Osteocyte (in vitro differentiated cells): ENCODE measurements around the gene SLC5A12. TPM values are rescaled to one million over a fixed set of nuclear protein-coding genes. Genes with fewer than 3 reads are reported as not detected.

ENCODE experiments used
- DNase-seq: peaks from one replicate; pipeline ENCODE4 v3.0.0; 2021; ENCODE audit warnings: mixed read lengths; ENCODE audit not compliant: unreplicated experiment; ENCODE audit errors: extremely low spot score
- H3K27ac Mint-ChIP-seq: one replicate; pipeline ENCODE4 v1.8.0; 2021; ENCODE audit warnings: mild to moderate bottlenecking, mixed read lengths; ENCODE audit not compliant: unreplicated experiment
- H3K27me3 Mint-ChIP-seq: one replicate; pipeline ENCODE4 v1.8.0; 2021; ENCODE audit warnings: mixed read lengths; ENCODE audit not compliant: unreplicated experiment
- H3K36me3 Mint-ChIP-seq: one replicate; pipeline ENCODE4 v1.8.0; 2021; ENCODE audit warnings: mixed read lengths; ENCODE audit not compliant: unreplicated experiment
- H3K4me1 Mint-ChIP-seq: one replicate; pipeline ENCODE4 v1.8.0; 2021; ENCODE audit warnings: mixed read lengths; ENCODE audit not compliant: unreplicated experiment
- H3K4me3 Mint-ChIP-seq: one replicate; pipeline ENCODE4 v1.8.0; 2021; ENCODE audit warnings: mild to moderate bottlenecking, moderate library complexity, mixed read lengths; ENCODE audit not compliant: unreplicated experiment
- H3K9me3 Mint-ChIP-seq: one replicate; pipeline ENCODE4 v1.8.0; 2021; ENCODE audit warnings: mixed read lengths; ENCODE audit not compliant: unreplicated experiment
- total RNA-seq: library from RNA; stranded (reverse); gene quantifications from 2 replicates; pipeline ENCODE4 v1.2.1, GENCODE V29; 2021
- TF ChIP-seq, protein P1 (sequence below): fragments of 200-600 bp; sonication (generic); IDR thresholded peaks from 2 replicates; pipeline ENCODE4 v1.5.0; 2021; ENCODE audit warnings: antibody characterized with exemption, mild to moderate bottlenecking, moderate library complexity

The SLC5A12 gene
- total RNA-seq, 1 donor from 2014 or later: 1.2 TPM

DNA sequence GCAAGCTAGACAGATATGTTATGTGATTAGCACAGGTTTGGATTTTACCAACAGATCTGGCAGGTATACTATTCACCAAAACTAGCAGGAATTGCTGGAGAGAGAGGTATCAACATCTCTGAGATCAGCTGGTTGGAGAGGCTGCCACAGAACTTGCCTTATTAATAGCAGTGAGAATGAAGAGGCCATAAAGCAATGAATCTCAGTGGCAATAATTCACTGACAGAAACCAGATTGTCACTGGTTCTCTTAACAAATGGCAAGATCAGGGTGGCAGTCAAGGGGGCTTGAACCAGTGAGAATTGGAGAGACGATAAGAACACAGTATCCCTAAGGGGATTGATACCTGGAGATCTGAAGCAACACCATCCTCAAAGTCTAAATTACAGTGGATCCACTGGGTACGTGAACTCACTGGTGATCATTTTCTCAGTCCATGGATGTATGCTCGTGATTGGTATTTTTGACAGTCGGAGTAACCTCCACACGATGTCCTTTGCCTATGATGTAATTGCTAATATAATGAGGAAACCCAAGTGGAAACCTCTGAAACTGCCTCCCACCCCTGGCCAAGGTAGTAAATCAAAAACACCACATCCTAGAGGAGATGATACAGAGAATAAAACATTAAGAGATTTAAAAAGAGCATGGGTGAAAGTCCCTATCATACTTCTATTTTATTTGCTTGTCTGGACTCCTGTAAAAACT is 17.7 kb upstream of the SLC5A12 start:
- Mint-ChIP-seq H3K4me1 (peaks cover 10% of the 10 kb centered on the region), H3K4me3 (no peak overlapping the region), H3K27ac (no peak overlapping the region), H3K27me3 (peaks cover 2% of the 10 kb centered on the region), H3K36me3 (no peaks in the 10 kb centered on the region), H3K9me3 (no peaks in the 10 kb centered on the region)
- no peak for DNase-seq
- TF ChIP-seq, protein P1, sequence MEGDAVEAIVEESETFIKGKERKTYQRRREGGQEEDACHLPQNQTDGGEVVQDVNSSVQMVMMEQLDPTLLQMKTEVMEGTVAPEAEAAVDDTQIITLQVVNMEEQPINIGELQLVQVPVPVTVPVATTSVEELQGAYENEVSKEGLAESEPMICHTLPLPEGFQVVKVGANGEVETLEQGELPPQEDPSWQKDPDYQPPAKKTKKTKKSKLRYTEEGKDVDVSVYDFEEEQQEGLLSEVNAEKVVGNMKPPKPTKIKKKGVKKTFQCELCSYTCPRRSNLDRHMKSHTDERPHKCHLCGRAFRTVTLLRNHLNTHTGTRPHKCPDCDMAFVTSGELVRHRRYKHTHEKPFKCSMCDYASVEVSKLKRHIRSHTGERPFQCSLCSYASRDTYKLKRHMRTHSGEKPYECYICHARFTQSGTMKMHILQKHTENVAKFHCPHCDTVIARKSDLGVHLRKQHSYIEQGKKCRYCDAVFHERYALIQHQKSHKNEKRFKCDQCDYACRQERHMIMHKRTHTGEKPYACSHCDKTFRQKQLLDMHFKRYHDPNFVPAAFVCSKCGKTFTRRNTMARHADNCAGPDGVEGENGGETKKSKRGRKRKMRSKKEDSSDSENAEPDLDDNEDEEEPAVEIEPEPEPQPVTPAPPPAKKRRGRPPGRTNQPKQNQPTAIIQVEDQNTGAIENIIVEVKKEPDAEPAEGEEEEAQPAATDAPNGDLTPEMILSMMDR: no peak

DNA sequence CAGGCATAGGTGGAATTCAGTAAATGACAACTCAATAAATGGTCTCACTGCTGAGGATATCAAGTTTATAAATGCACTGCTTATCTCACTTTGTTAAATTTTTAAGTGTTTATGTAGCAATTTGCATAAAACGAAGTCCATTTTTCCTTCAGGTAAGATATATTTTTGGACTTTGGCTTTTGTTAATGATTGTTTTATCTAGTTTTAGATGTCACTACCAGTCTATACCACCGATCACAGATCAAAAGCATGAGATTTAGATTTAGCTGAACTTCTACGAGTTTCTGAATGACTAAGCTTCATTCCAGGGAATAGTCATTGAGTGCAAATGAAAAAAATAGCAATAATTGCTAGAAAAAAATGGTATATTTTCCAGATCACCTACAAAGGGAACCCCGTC is 12.8 kb upstream of the SLC5A12 start:
- peaks cover 2% of the 10 kb centered on the region for H3K27me3 Mint-ChIP-seq
- no peak overlapping the region for H3K27ac Mint-ChIP-seq
- no peak for DNase-seq
- H3K9me3 Mint-ChIP-seq: peaks cover 4% of the 10 kb centered on the region
- H3K36me3 Mint-ChIP-seq: no peaks in the 10 kb centered on the region
- H3K4me1 Mint-ChIP-seq: peaks cover 2% of the 10 kb centered on the region
- no peak overlapping the region for H3K4me3 Mint-ChIP-seq
- TF ChIP-seq, protein P1: no peak

DNA sequence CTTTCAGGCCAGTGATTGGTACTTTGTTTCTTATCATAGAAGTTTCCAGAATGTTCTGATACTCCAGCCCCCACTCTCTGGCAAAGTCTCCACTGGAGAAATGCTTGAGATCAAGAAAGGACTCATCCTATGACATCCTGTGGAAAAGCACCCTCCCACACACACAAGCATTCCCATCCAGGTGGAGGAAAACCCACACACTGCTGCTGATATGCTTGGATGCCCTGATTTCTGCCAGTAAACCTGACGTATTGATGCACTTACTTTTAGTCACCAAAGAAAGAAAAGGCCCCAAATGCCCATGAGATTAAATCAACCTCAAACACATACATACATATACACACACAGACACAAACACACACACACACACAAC is 9.2 kb upstream of the SLC5A12 start:
- TF ChIP-seq, protein P1: no peak
- H3K36me3 Mint-ChIP-seq: no peaks in the 10 kb centered on the region
- no peak for DNase-seq
- no peak overlapping the region for H3K4me3 Mint-ChIP-seq
- peaks cover 11% of the 10 kb centered on the region for H3K27me3 Mint-ChIP-seq
- H3K9me3 Mint-ChIP-seq: peaks cover 4% of the 10 kb centered on the region
- H3K27ac Mint-ChIP-seq: no peak overlapping the region
- peaks cover 2% of the 10 kb centered on the region for H3K4me1 Mint-ChIP-seq

DNA sequence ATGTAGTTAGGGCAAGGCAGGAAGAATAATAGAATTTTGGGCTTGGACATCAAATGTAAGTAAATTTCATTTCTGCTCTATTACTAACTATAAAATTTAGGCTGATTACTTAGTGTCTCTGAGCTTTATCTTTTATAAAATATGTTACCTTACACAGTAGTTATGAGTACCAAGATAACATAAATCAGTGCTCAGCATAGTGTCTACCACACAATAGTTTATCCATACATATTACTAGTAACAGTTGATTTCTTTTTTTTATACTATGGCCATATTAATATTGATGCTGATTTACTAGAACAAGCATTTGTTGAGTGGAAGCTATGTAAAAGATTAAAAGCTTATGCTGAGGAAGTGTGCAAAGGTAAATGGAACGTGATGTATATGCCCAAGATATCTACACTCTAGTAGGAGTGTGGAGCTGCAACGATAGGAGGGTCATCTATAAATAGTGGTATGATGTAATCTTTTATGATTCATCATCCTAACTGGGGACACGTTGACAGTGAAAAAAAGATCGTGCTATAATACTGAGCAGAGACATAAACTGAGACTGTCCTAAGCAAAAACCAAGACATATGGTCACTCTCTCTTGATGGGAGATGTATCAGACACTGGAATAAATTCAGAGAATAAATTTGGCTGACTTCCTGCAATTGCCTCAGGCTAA is 8.7 kb upstream of the SLC5A12 start:
- Mint-ChIP-seq H3K27ac (no peak overlapping the region), H3K9me3 (peaks cover 4% of the 10 kb centered on the region), H3K4me3 (no peak overlapping the region), H3K27me3 (peaks cover 11% of the 10 kb centered on the region), H3K4me1 (peaks cover 2% of the 10 kb centered on the region), H3K36me3 (no peaks in the 10 kb centered on the region)
- DNase-seq: no peak
- TF ChIP-seq, protein P1: no peak

DNA sequence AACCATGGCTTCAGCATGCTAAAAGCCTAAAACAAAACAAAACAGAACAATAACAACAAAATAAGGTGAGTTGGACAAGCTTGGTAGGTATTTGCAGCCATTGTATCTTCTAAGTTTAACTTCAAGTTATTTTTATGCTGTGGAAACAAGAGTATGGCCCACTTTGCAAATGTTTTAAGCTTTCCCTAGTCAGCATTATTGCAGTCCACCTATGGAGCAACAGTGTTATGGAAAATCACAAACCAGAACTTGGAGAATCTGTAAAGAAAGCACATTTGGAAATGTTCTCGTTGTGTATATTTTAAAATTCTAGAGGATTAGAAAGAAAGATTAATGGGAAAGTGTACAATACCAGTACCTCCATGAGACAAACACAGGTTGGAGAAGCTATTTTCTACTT is 7.4 kb upstream of the SLC5A12 start:
- DNase-seq: no peak
- peaks cover 2% of the 10 kb centered on the region for H3K4me1 Mint-ChIP-seq
- no peaks in the 10 kb centered on the region for H3K36me3 Mint-ChIP-seq
- H3K27me3 Mint-ChIP-seq: peaks cover 12% of the 10 kb centered on the region
- TF ChIP-seq, protein P1: no peak
- peaks cover 4% of the 10 kb centered on the region for H3K9me3 Mint-ChIP-seq
- no peak overlapping the region for H3K4me3 Mint-ChIP-seq
- H3K27ac Mint-ChIP-seq: no peak overlapping the region
